ENCODE measurements around the gene EGFL7.

GRCh38 chr9:136619742-136620440 lies 42.8 kb upstream of the EGFL7 start:
- TF ChIP-seq CTCF (IDR thresholded peaks at IDR 0.05) (no peak), USF2 (CRISPR knock-in tag; IDR thresholded peaks at IDR 0.05) (no peak), SMAD4 (CRISPR knock-in tag; IDR thresholded peaks at IDR 0.05) (no peak), NR3C1 (CRISPR knock-in tag; conservative IDR thresholded peaks at IDR 0.05; ENCODE audit: low read depth) (no peak), NR1H2 (CRISPR knock-in tag; IDR thresholded peaks at IDR 0.05) (no peak), CREM (CRISPR knock-in tag; IDR thresholded peaks at IDR 0.05) (no peak), ERG (CRISPR knock-in tag; IDR thresholded peaks at IDR 0.05) (no peak), IRF2 (CRISPR knock-in tag; IDR thresholded peaks at IDR 0.05; ENCODE audit: borderline replicate concordance, low read depth) (no peak), ESRRA (CRISPR knock-in tag; IDR thresholded peaks at IDR 0.05; ENCODE audit: borderline replicate concordance) (no peak)
- TF ChIP-seq, protein P1, sequence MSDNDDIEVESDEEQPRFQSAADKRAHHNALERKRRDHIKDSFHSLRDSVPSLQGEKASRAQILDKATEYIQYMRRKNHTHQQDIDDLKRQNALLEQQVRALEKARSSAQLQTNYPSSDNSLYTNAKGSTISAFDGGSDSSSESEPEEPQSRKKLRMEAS (CRISPR knock-in tag; IDR thresholded peaks at IDR 0.05), result no peak
- TF ChIP-seq, protein P2, sequence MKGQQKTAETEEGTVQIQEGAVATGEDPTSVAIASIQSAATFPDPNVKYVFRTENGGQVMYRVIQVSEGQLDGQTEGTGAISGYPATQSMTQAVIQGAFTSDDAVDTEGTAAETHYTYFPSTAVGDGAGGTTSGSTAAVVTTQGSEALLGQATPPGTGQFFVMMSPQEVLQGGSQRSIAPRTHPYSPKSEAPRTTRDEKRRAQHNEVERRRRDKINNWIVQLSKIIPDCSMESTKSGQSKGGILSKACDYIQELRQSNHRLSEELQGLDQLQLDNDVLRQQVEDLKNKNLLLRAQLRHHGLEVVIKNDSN (CRISPR knock-in tag; IDR thresholded peaks at IDR 0.05), result no peak
- TF ChIP-seq, protein P3, sequence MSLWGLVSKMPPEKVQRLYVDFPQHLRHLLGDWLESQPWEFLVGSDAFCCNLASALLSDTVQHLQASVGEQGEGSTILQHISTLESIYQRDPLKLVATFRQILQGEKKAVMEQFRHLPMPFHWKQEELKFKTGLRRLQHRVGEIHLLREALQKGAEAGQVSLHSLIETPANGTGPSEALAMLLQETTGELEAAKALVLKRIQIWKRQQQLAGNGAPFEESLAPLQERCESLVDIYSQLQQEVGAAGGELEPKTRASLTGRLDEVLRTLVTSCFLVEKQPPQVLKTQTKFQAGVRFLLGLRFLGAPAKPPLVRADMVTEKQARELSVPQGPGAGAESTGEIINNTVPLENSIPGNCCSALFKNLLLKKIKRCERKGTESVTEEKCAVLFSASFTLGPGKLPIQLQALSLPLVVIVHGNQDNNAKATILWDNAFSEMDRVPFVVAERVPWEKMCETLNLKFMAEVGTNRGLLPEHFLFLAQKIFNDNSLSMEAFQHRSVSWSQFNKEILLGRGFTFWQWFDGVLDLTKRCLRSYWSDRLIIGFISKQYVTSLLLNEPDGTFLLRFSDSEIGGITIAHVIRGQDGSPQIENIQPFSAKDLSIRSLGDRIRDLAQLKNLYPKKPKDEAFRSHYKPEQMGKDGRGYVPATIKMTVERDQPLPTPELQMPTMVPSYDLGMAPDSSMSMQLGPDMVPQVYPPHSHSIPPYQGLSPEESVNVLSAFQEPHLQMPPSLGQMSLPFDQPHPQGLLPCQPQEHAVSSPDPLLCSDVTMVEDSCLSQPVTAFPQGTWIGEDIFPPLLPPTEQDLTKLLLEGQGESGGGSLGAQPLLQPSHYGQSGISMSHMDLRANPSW (CRISPR knock-in tag; conservative IDR thresholded peaks at IDR 0.05; ENCODE audit: low read depth), result no peak
- TF ChIP-seq, protein P4, sequence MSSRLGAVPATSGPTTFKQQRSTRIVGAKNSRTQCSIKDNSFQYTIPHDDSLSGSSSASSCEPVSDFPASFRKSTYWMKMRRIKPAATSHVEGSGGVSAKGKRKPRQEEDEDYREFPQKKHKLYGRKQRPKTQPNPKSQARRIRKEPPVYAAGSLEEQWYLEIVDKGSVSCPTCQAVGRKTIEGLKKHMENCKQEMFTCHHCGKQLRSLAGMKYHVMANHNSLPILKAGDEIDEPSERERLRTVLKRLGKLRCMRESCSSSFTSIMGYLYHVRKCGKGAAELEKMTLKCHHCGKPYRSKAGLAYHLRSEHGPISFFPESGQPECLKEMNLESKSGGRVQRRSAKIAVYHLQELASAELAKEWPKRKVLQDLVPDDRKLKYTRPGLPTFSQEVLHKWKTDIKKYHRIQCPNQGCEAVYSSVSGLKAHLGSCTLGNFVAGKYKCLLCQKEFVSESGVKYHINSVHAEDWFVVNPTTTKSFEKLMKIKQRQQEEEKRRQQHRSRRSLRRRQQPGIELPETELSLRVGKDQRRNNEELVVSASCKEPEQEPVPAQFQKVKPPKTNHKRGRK (CRISPR knock-in tag; IDR thresholded peaks at IDR 0.05; ENCODE audit: borderline replicate concordance), result no peak
